Stimulated activated CD4-positive, alpha-beta T cell treated with anti-CD3 and anti-CD28 coated beads, TNF-alpha, amount 100 ng/mL, for 48 hours (primary cell): ENCODE data around the gene UGT2B28.
"Not testable (repeated sequence)": the region's sequence is repeated elsewhere in the genome, so short reads cannot be mapped to it uniquely, and the experiment has no call there.

Source experiments
- DNase-seq, 3 donors: peaks; one replicate each; pipeline ENCODE4 v3.0.0-alpha.2; 2020; ENCODE audit warnings: low read depth in 3 of 3

UGT2B28 gene

GRCh38 chr4:69280081-69280480, at the start of gene UGT2B28:
TSS of gene UGT2B28 (plus strand) at chr4:69280475. CDS start at chr4:69280501, 26 bp downstream.
- DNase-seq: not testable (repeated sequence)

GRCh38 chr4:69239092-69239491, 41.2 kb upstream of the UGT2B28 start:
- no peak for DNase-seq

GRCh38 chr4:69239557-69240168, 40.6 kb upstream of the UGT2B28 start:
- no peak for DNase-seq

- not testable (repeated sequence) for DNase-seq
Observed at GRCh38 chr4:69240787-69241186, 39.5 kb upstream of the UGT2B28 start.

- not testable (repeated sequence) for DNase-seq
Observed at GRCh38 chr4:69241746-69242145, 38.5 kb upstream of the UGT2B28 start.

GRCh38 chr4:69242562-69243240, 37.6 kb upstream of the UGT2B28 start:
- not testable (repeated sequence) for DNase-seq

- not testable (repeated sequence) for DNase-seq
Observed at GRCh38 chr4:69250884-69251283, 29.4 kb upstream of the UGT2B28 start.

- DNase-seq: not testable (repeated sequence)
Observed at GRCh38 chr4:69253147-69253772, 27.0 kb upstream of the UGT2B28 start.

GRCh38 chr4:69268612-69269011, 11.7 kb upstream of the UGT2B28 start:
- DNase-seq: not testable (repeated sequence)

GRCh38 chr4:69296356-69296755, 16.1 kb downstream of the UGT2B28 start:
- not testable (repeated sequence) for DNase-seq

GRCh38 chr4:69308426-69309033, 28.3 kb downstream of the UGT2B28 start:
- DNase-seq: not testable (repeated sequence)

- not testable (repeated sequence) for DNase-seq
Observed at GRCh38 chr4:69309549-69310076, 29.3 kb downstream of the UGT2B28 start.

- DNase-seq: not testable (repeated sequence)
Observed at GRCh38 chr4:69310262-69310661, 30.0 kb downstream of the UGT2B28 start.

GRCh38 chr4:69317669-69318298, 37.5 kb downstream of the UGT2B28 start:
- DNase-seq: not testable (repeated sequence)

GRCh38 chr4:69321153-69321729, 41.0 kb downstream of the UGT2B28 start:
- DNase-seq: no peak

- DNase-seq: no peak
Observed at GRCh38 chr4:69322055-69322454, 41.8 kb downstream of the UGT2B28 start.

GRCh38 chr4:69323284-69323683, 43.0 kb downstream of the UGT2B28 start:
- no peak for DNase-seq

- DNase-seq: no peak
Observed at GRCh38 chr4:69330345-69331047, 50.2 kb downstream of the UGT2B28 start.

- DNase-seq: not testable (repeated sequence)
Observed at GRCh38 chr4:69331304-69331703, 51.0 kb downstream of the UGT2B28 start.

GRCh38 chr4:69335485-69335884, 55.2 kb downstream of the UGT2B28 start:
- not testable (repeated sequence) for DNase-seq

- DNase-seq: not testable (repeated sequence)
Observed at GRCh38 chr4:69343114-69343513, 62.8 kb downstream of the UGT2B28 start.
